H1 (cell line): ENCODE data around the gene CFAP53. TPM values are rescaled to one million over a fixed set of nuclear protein-coding genes. Genes with fewer than 3 reads are reported as not detected.

Source experiments
- CTCF ChIA-PET: fragments of 300-600 bp; sonication (Branson Sonifier 250); formaldehyde crosslinking; loops from one replicate; lab custom pipeline; 2021; ENCODE audit not compliant: partially characterized antibody; lab: Charles Lee
- POLR2A ChIA-PET: fragments of 300-600 bp; sonication (Branson Sonifier 250); formaldehyde crosslinking; loops from one replicate; lab custom pipeline; 2021; ENCODE audit warnings: inconsistent platforms; ENCODE audit not compliant: partially characterized antibody; lab: Charles Lee
- DNase-seq, 2 experiments: peaks; one replicate each; pipeline versions ENCODE4 v3.0.0 to v3.0.0-alpha.2; 2010 to 2022; ENCODE audit warnings: low spot score in 2 of 2, low read depth in 1 of 2, mixed read lengths in 1 of 2
- FAIRE-seq: peaks from 2 replicates; lab custom pipeline; 2011; peaks lifted over from hg19 to GRCh38; lab: Jason Lieb, UNC
- H2AFZ ChIP-seq: 2 replicates; pipeline ENCODE4 v1.8.1; 2012; ENCODE audit warnings: low read length, inconsistent platforms
- H2AK5ac ChIP-seq: 2 replicates; pipeline ENCODE4 v1.6.1; 2013; ENCODE audit warnings: low read depth, low read length
- H2BK120ac ChIP-seq: replicated peaks from 2 replicates; pipeline ENCODE3; 2013; ENCODE audit warnings: low read depth, low read length, inconsistent platforms
- H2BK12ac ChIP-seq: 2 replicates; pipeline ENCODE4 v1.6.1; 2013; ENCODE audit warnings: low read depth, low read length
- H2BK15ac ChIP-seq: 2 replicates; pipeline ENCODE4 v1.6.1; 2013; ENCODE audit warnings: low read length
- H2BK20ac ChIP-seq: 2 replicates; pipeline ENCODE4 v1.6.1; 2013; ENCODE audit warnings: low read length
- H2BK5ac ChIP-seq: 2 replicates; pipeline ENCODE4 v1.6.1; 2013; ENCODE audit warnings: low read depth, low read length
- H3K14ac ChIP-seq: 2 replicates; pipeline ENCODE4 v1.6.1; 2013; ENCODE audit warnings: inconsistent platforms; ENCODE audit not compliant: insufficient read length
- H3K18ac ChIP-seq: 2 replicates; pipeline ENCODE4 v1.6.1; 2013; ENCODE audit warnings: low read length; ENCODE audit errors: extremely low read depth
- H3K23ac ChIP-seq: 2 replicates; pipeline ENCODE4 v1.6.1; 2013; ENCODE audit warnings: inconsistent platforms; ENCODE audit not compliant: insufficient read length
- H3K23me2 ChIP-seq: 2 replicates; pipeline ENCODE4 v1.6.1; 2013; ENCODE audit warnings: low read depth, low read length
- H3K27ac ChIP-seq: 2 replicates; pipeline ENCODE4 v1.6.1; 2011; ENCODE audit warnings: low read depth, low read length, inconsistent platforms
- H3K27me3 ChIP-seq, 4 experiments: replicated peaks in 1 of 4; 1 replicate in 1 of 4; 2 replicates in 3 of 4; pipeline versions ENCODE4 v1.6.1 to v1.8.1; 2011 to 2013; ENCODE audit warnings: low read length in 3 of 4, mild to moderate bottlenecking in 3 of 4, inconsistent platforms in 2 of 4, mixed read lengths in 2 of 4, moderate library complexity in 1 of 4; ENCODE audit not compliant: control insufficient read depth in 3 of 4, insufficient read depth in 3 of 4; ENCODE audit errors: extremely low read depth in 1 of 4
- H3K36me3 ChIP-seq, 4 experiments: 2 replicates each; pipeline versions ENCODE4 v1.6.1 to v1.8.1; 2011 to 2013; ENCODE audit warnings: mild to moderate bottlenecking in 4 of 4, low read length in 3 of 4, moderate library complexity in 2 of 4, control low read depth in 1 of 4, inconsistent platforms in 1 of 4; ENCODE audit not compliant: insufficient read depth in 4 of 4, control insufficient read depth in 2 of 4
- H3K4ac ChIP-seq: replicated peaks from 2 replicates; pipeline ENCODE3; 2013; ENCODE audit warnings: low read length, low read depth, mixed read lengths, inconsistent platforms; ENCODE audit not compliant: insufficient read length
- H3K4me1 ChIP-seq, 4 experiments: replicated peaks in 1 of 4; 1 replicate in 1 of 4; 2 replicates in 3 of 4; pipeline versions ENCODE4 v1.6.1 to v1.8.1; 2011 to 2013; ENCODE audit warnings: low read length in 3 of 4, inconsistent platforms in 2 of 4, mixed read lengths in 1 of 4; ENCODE audit not compliant: insufficient read depth in 4 of 4, control insufficient read depth in 3 of 4
- H3K4me2 ChIP-seq, 2 experiments: 2 replicates each; pipeline versions ENCODE4 v1.6.1 to v1.8.1; 2011 to 2013; ENCODE audit warnings: low read depth in 2 of 2, low read length in 2 of 2, control low read depth in 1 of 2, inconsistent platforms in 1 of 2, mild to moderate bottlenecking in 1 of 2; ENCODE audit not compliant: insufficient read depth in 1 of 2
- H3K4me3 ChIP-seq, 4 experiments: fragments of 200-600, 300-600 bp in 1 of 4; sonication (generic), shearing (Covaris generic), sonication (Bioruptor Twin) in 1 of 4; 2 replicates each; pipeline versions ENCODE4 v1.5.1 to v1.8.1; 2011 to 2016; ENCODE audit warnings: low read length in 4 of 4, low read depth in 3 of 4, control low read depth in 2 of 4, inconsistent platforms in 2 of 4, mild to moderate bottlenecking in 2 of 4, mixed read lengths in 1 of 4, moderate library complexity in 1 of 4; ENCODE audit not compliant: insufficient read depth in 2 of 4; ENCODE audit errors: extremely low read depth in 1 of 4
- H3K56ac ChIP-seq: replicated peaks from 2 replicates; pipeline ENCODE3; 2013; ENCODE audit warnings: low read depth, mild to moderate bottlenecking, mixed read lengths, low read length, inconsistent platforms; ENCODE audit not compliant: insufficient read length
- H3K79me1 ChIP-seq: 2 replicates; pipeline ENCODE4 v1.6.1; 2013; ENCODE audit warnings: low read depth, low read length, control low read depth
- H3K79me2 ChIP-seq, 2 experiments: 2 replicates each; pipeline versions ENCODE4 v1.6.1 to v1.8.1; 2012 to 2013; ENCODE audit warnings: low read length in 2 of 2, mild to moderate bottlenecking in 2 of 2, inconsistent platforms in 1 of 2; ENCODE audit not compliant: insufficient read depth in 2 of 2, control insufficient read depth in 1 of 2
- H3K9ac ChIP-seq, 4 experiments: replicated peaks in 1 of 4; 1 replicate in 1 of 4; 2 replicates in 3 of 4; pipeline versions ENCODE4 v1.6.1 to v1.8.1; 2011 to 2013; ENCODE audit warnings: low read depth in 3 of 4, low read length in 3 of 4, control low read depth in 2 of 4, mild to moderate bottlenecking in 2 of 4, moderate library complexity in 2 of 4, inconsistent platforms in 1 of 4; ENCODE audit errors: extremely low read depth in 1 of 4
- H3K9me3 ChIP-seq, 2 experiments: 2 replicates each; pipeline versions ENCODE4 v1.6.1 to v1.8.1; 2012 to 2013; ENCODE audit warnings: mild to moderate bottlenecking in 2 of 2, moderate library complexity in 2 of 2, control low read depth in 1 of 2, inconsistent platforms in 1 of 2, low read depth in 1 of 2, low read length in 1 of 2, mixed read lengths in 1 of 2; ENCODE audit not compliant: insufficient read depth in 2 of 2
- H4K20me1 ChIP-seq, 2 experiments: replicated peaks in 1 of 2; 2 replicates each; pipeline versions ENCODE3 to v1.8.1; 2011 to 2013; ENCODE audit warnings: inconsistent platforms in 2 of 2, low read length in 2 of 2, mild to moderate bottlenecking in 1 of 2; ENCODE audit not compliant: insufficient read depth in 2 of 2, control insufficient read depth in 1 of 2
- H4K5ac ChIP-seq: 2 replicates; pipeline ENCODE4 v1.6.1; 2013; ENCODE audit warnings: low read length, low read depth, mixed read lengths, inconsistent platforms; ENCODE audit not compliant: insufficient read length
- H4K8ac ChIP-seq: 2 replicates; pipeline ENCODE4 v1.8.0; 2013; ENCODE audit warnings: mild to moderate bottlenecking, moderate library complexity, low read length, inconsistent platforms; ENCODE audit not compliant: insufficient read depth; ENCODE audit errors: extremely low read depth
- H4K91ac ChIP-seq: replicated peaks from 2 replicates; pipeline ENCODE3; 2013; ENCODE audit warnings: low read length, mixed read lengths, inconsistent platforms; ENCODE audit not compliant: insufficient read length
- HDAC2 ChIP-seq, 2 experiments: fragments of 300-600 bp in 1 of 2; sonication (generic) in 1 of 2; IDR thresholded peaks; 2 replicates each; pipeline ENCODE4 v1.6.1; 2011 to 2012; ENCODE audit warnings: low read depth in 2 of 2, low read length in 2 of 2, mild to moderate bottlenecking in 2 of 2, moderate library complexity in 2 of 2, borderline replicate concordance in 1 of 2, inconsistent platforms in 1 of 2
- SUZ12 ChIP-seq: fragments of 200-600 bp; sonication (generic); IDR thresholded peaks from 2 replicates; pipeline ENCODE4 v1.6.1; 2012; ENCODE audit warnings: mild to moderate bottlenecking, inconsistent platforms, low read length, moderate library complexity, mixed read lengths
- WGBS, 2 experiments: shearing (Covaris generic) in 1 of 2; methylation state at CpG; one replicate each; pipeline versions ENCODE4 v1.1.6 to v1.1.7; 2013 to 2015; ENCODE audit warnings: low lambda C conversion rate in 2 of 2, mixed read lengths in 2 of 2, inconsistent platforms in 1 of 2, low coverage in 1 of 2, missing lambda C conversion rate in 1 of 2; ENCODE audit not compliant: insufficient replicate concordance in 2 of 2, insufficient coverage in 1 of 2, insufficient read length in 1 of 2; ENCODE audit errors: extremely low coverage in 1 of 2, missing lambda C conversion rate in 1 of 2; 5-methylcytosine and 5-hydroxymethylcytosine counted together
- polyA plus RNA-seq, 7 experiments: library from polyadenylated mRNA; depleted of rRNA in 3 of 7; stranded (reverse) in 5 of 7; unstranded in 2 of 7; fragments of >200 nt in 5 of 7; fragments of 200-250 nt in 2 of 7; gene quantifications; 1 replicate in 5 of 7; 2 replicates in 1 of 7; 4 replicates in 1 of 7; pipeline versions ENCODE4 v1.2.1 to v1.2.3, GENCODE V29; 2011 to 2013; ENCODE audit warnings: missing spikeins in 2 of 7, mixed read lengths in 2 of 7
- total RNA-seq: library from RNA; stranded (reverse); fragmentation: NEBNext Ultra II Directional; extraction: Animal tissue kit (Norgen Biotek cat#: 25700); gene quantifications from 2 replicates; pipeline ENCODE4 v1.2.1, GENCODE V29; 2021
- TF ChIP-seq, protein P1 (sequence below), 3 experiments: IDR thresholded peaks; 1 replicate in 2 of 3; 2 replicates in 1 of 3; pipeline versions ENCODE4 v1.5.1 to v1.6.1; 2011; ENCODE audit warnings: low read length in 3 of 3, mild to moderate bottlenecking in 3 of 3, inconsistent platforms in 2 of 3, low read depth in 1 of 3, moderate library complexity in 1 of 3; ENCODE audit not compliant: insufficient read depth in 1 of 3; ENCODE audit errors: control extremely low read depth in 1 of 3

The CFAP53 gene
- total and polyA plus RNA-seq, 2 of the 8 experiments (the other 6 are each of a cell fraction or from before 2014, with no cell fraction given), result 0.08 to 0.30 TPM

DNA sequence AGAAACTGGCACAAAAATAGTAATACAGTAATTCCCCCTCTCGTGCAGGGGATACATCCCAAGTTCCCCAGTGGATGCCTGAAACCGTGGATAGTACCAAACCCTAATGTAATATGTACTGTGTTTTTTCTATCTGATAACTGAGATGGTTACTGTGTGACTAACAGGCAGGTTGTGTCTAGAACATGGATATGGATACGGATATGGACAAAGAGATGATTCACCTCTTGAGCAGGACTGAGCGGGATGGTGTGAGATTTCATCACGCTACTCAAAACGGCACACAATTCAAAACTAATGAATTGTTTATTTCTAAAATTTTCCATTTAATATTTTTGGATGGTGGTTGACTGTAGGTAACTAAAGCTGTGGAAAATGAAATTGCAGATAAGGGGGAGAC, 11.6 kb upstream of the CFAP53 start:
- no peak overlapping the region for H3K23ac ChIP-seq
- CTCF ChIA-PET, result interaction anchor here (0.5 to 2.0 kb wide), 3 partner anchors 9 to 173 kb away, joined by 3 to 11 read pairs (median 7); no protein-coding TSS in a partner anchor
- H2BK12ac ChIP-seq, result no peak overlapping the region
- H3K4me1 ChIP-seq, result peaks cover 0 to 8% (median 3%) of the 10 kb centered on the region in 4 experiments; a peak in 4 of 7 replicates
- peaks cover 12% of the 10 kb centered on the region for H3K23me2 ChIP-seq
- H4K91ac ChIP-seq, result no peak overlapping the region
- no peak overlapping the region for H2BK120ac ChIP-seq
- peaks cover 0 to 23% of the 10 kb centered on the region in 2 experiments; a peak in 2 of 4 replicates for H3K79me2 ChIP-seq
- H2AFZ ChIP-seq, result no peak overlapping the region
- peaks cover 20 to 47% (median 33%) of the 10 kb centered on the region in 4 experiments for H3K36me3 ChIP-seq
- H3K9ac ChIP-seq, result no peak overlapping the region
- TF ChIP-seq HDAC2 (IDR thresholded peaks at IDR 0.05; ENCODE audit: borderline replicate concordance in 1 of 2, low read depth in 2 of 2, low read length in 2 of 2), result no peak
- TF ChIP-seq, protein P1, sequence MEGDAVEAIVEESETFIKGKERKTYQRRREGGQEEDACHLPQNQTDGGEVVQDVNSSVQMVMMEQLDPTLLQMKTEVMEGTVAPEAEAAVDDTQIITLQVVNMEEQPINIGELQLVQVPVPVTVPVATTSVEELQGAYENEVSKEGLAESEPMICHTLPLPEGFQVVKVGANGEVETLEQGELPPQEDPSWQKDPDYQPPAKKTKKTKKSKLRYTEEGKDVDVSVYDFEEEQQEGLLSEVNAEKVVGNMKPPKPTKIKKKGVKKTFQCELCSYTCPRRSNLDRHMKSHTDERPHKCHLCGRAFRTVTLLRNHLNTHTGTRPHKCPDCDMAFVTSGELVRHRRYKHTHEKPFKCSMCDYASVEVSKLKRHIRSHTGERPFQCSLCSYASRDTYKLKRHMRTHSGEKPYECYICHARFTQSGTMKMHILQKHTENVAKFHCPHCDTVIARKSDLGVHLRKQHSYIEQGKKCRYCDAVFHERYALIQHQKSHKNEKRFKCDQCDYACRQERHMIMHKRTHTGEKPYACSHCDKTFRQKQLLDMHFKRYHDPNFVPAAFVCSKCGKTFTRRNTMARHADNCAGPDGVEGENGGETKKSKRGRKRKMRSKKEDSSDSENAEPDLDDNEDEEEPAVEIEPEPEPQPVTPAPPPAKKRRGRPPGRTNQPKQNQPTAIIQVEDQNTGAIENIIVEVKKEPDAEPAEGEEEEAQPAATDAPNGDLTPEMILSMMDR (IDR thresholded peaks at IDR 0.05; ENCODE audit: control extremely low read depth in 1 of 3, insufficient read depth in 1 of 3, low read depth in 1 of 3, low read length in 3 of 3), result no peak
- no peak for TF ChIP-seq SUZ12
- peaks cover 3 to 15% of the 10 kb centered on the region in 2 experiments for H4K20me1 ChIP-seq
- POLR2A ChIA-PET, result no interaction called here
- FAIRE-seq (no peak), DNase-seq (no peak)
- 90% methylated on average over 6 of the region's 6 CpGs; no CpG with 5 or more reads in 1 of the 2 experiments for WGBS, 2 experiments
- no peak overlapping the region for H3K4me3 ChIP-seq
- no peak overlapping the region for H2BK20ac ChIP-seq
- H3K27me3 ChIP-seq, result no peaks in the 10 kb centered on the region
- no peak overlapping the region for H3K14ac ChIP-seq
- H2AK5ac ChIP-seq, result no peak overlapping the region
- no peaks in the 10 kb centered on the region; a peak in 1 of 4 replicates for H3K9me3 ChIP-seq
- no peak overlapping the region for H3K56ac ChIP-seq
- no peak overlapping the region for H3K4me2 ChIP-seq
- H4K5ac ChIP-seq, result no peak overlapping the region
- H2BK5ac ChIP-seq, result no peak overlapping the region
- no peak overlapping the region for H3K27ac ChIP-seq
- H2BK15ac ChIP-seq, result no peak overlapping the region
- H3K79me1 ChIP-seq, result peaks cover 6% of the 10 kb centered on the region; the same call in 1 of the 2 replicates
- H3K18ac ChIP-seq, result no peak overlapping the region
- no peak overlapping the region for H4K8ac ChIP-seq
- H3K4ac ChIP-seq, result no peak overlapping the region
